Activated T-helper 1 cell treated with anti-CD3 and anti-CD28 coated beads, Interleukin-12 subunit alpha, Interleukin-12 subunit beta, Interleukin-2, Interleukin-4 antibody, amounts not matched to agents 30 ng/mL and 10 ng/mL and 1 ng/mL, durations not matched to agents 14 hours and 24 hours and 36 hours (primary cell): ENCODE measurements around the gene RAB25. TPM values are rescaled to one million over a fixed set of nuclear protein-coding genes. Genes with fewer than 3 reads are reported as not detected.
A peak's percentile ranks its signal among the peaks of the same experiment; 100 is the strongest.

Experiments
- DNase-seq: peaks from one replicate; pipeline ENCODE4 v3.0.0; 2021; ENCODE audit warnings: low spot score
- H3K27ac Mint-ChIP-seq: one replicate; pipeline ENCODE4 v1.8.0; 2021; ENCODE audit warnings: mild to moderate bottlenecking, mixed read lengths
- H3K27me3 Mint-ChIP-seq: one replicate; pipeline ENCODE4 v1.8.0; 2022; ENCODE audit warnings: mild to moderate bottlenecking, moderate library complexity, mixed read lengths; ENCODE audit not compliant: insufficient read depth
- H3K36me3 Mint-ChIP-seq: one replicate; pipeline ENCODE4 v1.8.0; 2021; ENCODE audit warnings: low read depth, mixed read lengths
- H3K4me1 Mint-ChIP-seq: one replicate; pipeline ENCODE4 v1.8.0; 2021; ENCODE audit warnings: low read depth, mixed read lengths
- H3K4me3 Mint-ChIP-seq: one replicate; pipeline ENCODE4 v1.8.0; 2021; ENCODE audit warnings: mild to moderate bottlenecking, moderate library complexity, mixed read lengths
- H3K9me3 Mint-ChIP-seq: one replicate; pipeline ENCODE4 v1.8.0; 2021; ENCODE audit warnings: mixed read lengths
- intact Hi-C: fragments of 100-400 bp; cut with micrococcal nuclease; formaldehyde crosslinking; loops from one replicate; pipeline ENCODE4 v1.15.1; 2024
- total RNA-seq: library from RNA; stranded (reverse); gene quantifications from 2 replicates; pipeline ENCODE4 v1.2.3, GENCODE V29; 2022

Gene RAB25
- total RNA-seq, 1 donor from 2014 or later = 0.18 TPM

DNA sequence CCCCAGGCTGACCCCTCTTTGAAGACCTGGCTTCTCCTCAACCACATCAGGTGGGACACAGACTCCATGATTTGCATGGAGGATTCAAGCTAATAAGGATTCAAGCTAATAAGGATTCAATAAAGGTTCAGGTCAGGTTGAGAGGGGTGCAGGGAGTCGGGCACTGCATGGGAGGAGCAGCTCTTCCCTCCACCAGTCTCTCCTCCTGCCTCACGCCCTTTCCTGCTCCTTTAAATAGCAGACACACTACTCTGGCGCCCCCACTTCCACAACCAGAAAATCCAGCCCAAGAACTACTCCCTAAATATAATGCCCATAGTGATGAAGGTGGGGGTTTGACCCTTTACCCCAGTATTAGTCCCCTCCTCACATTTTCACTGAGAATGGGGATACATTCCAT, 14.2 kb downstream of the RAB25 start:
- H3K27me3 Mint-ChIP-seq = peaks cover 37% of the 10 kb centered on the region
- H3K27ac Mint-ChIP-seq = no peak overlapping the region
- no peaks in the 10 kb centered on the region for H3K9me3 Mint-ChIP-seq
- H3K4me3 Mint-ChIP-seq = no peak overlapping the region
- no peak for DNase-seq
- intact Hi-C loops = no loop called here
- H3K36me3 Mint-ChIP-seq = no peaks in the 10 kb centered on the region
- peaks cover 5% of the 10 kb centered on the region for H3K4me1 Mint-ChIP-seq

- H3K27me3 Mint-ChIP-seq = peaks cover 43% of the 10 kb centered on the region
- H3K27ac Mint-ChIP-seq = no peak overlapping the region
- H3K4me3 Mint-ChIP-seq = no peak overlapping the region
- DNase-seq = no peak
- H3K9me3 Mint-ChIP-seq = no peaks in the 10 kb centered on the region
- intact Hi-C loops = no loop called here
- H3K36me3 Mint-ChIP-seq = no peaks in the 10 kb centered on the region
- peaks cover 5% of the 10 kb centered on the region for H3K4me1 Mint-ChIP-seq
Measured at GRCh38 chr1:156075775-156076204, 14.8 kb downstream of the RAB25 start.

DNA sequence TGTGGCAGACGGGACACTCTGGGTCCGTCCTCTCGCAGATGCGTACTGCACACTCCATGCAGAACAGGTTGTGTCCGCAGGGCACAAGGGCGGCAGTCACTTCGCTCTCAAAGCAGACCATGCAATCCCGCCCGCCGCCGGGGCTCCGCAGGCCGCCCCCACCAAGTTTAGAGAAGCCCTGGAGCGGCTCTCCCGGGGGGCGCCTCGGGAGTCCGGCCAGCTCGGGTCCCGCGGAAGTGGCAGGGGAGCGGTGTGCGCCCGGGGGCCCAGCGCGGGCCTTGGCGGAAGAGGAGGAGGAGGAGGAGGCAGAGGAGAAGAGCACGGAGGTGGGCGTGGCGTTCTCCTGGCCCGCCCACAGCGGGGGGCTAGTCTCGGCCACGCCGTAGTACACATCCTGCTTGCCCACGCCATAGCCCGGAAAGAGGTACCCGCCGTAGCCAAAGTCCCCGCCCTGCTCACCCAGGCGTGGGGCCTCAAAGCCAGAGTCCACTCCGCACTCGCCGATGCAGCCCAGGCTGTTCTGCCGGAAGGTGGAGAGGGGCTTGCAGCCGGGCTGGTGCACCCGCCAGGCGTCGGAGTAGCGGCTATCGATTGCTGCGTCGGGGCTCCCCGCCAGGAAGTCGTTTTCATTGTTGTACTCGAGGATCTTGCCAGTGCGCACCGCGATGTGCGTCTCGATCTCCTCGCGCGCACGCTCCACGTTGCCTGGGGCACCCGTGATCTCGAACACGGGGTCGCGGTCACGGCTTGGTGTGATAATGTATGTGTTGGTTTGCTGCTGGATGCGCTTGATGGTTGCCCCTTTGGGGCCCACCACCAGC, 15.9 kb downstream of the RAB25 start:
- DNase-seq = no peak
- intact Hi-C loops = no loop called here
- Mint-ChIP-seq H3K9me3 (no peaks in the 10 kb centered on the region), H3K4me1 (peaks cover 5% of the 10 kb centered on the region), H3K27ac (no peak overlapping the region), H3K4me3 (no peak overlapping the region), H3K36me3 (no peaks in the 10 kb centered on the region), H3K27me3 (peaks cover 46% of the 10 kb centered on the region)

GRCh38 chr1:156077430-156077760, 16.4 kb downstream of the RAB25 start:
- peaks cover 5% of the 10 kb centered on the region for H3K4me1 Mint-ChIP-seq

GRCh38 chr1:156078728-156079127, 17.8 kb downstream of the RAB25 start:
- Mint-ChIP-seq H3K27me3 (peaks cover 45% of the 10 kb centered on the region), H3K9me3 (no peaks in the 10 kb centered on the region), H3K36me3 (no peaks in the 10 kb centered on the region), H3K4me3 (no peak overlapping the region), H3K4me1 (peaks cover 5% of the 10 kb centered on the region), H3K27ac (peak overlapping the region; percentile 15)
- intact Hi-C loops = no loop called here
- no peak for DNase-seq

More at GRCh38 chr1:156077430-156077760, 16.4 kb downstream of the RAB25 start:
- Mint-ChIP-seq H3K36me3 (no peaks in the 10 kb centered on the region), H3K9me3 (no peaks in the 10 kb centered on the region), H3K27me3 (peaks cover 45% of the 10 kb centered on the region), H3K4me3 (no peak overlapping the region), H3K27ac (no peak overlapping the region)
- intact Hi-C loops = no loop called here
- no peak for DNase-seq

DNA sequence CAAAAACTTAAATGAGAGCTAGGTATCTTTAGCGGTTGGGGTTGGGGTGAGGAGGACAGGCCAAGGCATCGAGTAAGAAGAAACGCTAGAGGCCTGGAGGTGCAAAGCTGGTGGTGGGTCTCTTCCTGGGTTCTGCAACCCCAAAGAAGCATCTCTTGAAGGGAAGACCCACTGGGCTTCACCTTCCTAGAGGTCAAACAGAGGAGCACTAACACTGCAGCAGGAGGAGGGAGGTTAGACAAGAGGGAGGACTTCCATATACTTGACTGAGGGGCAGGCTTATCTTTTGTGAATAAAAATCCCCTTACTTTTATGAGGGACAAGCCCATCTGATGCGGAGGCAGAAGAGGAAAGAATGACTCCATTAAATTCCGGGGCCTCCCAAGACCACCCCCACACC, 18.8 kb downstream of the RAB25 start:
- intact Hi-C loops = no loop called here
- no peak for DNase-seq

DNA sequence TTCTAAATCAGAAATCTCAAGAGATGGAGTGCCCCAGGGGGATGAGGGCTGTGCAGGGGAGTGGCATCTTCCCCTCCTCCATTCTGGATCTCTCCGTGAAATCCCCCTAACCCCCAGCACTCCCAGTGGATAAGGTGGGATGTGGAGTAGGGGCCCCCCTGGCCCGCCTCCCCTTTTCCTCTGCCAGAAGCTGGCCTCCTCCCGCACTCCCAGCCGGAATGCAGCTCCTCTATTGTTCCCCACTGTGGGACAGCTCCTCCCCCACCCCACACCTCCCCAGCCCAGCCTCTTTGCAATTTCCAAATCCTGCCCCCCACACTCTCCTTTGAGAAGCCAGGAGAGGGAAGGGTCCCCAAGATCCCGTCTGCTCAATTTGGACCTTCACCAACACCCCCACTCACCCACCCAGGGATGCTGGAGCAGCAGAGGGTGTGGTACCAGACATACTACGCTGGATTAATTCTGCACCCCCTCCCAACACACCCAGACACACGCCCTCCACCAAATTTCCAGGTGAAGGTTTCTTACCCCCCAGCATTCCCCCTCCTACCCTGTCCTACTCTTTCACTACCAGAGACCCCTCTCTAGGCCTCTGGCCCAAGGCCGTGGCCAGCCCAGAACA, 19.4 kb downstream of the RAB25 start:
- intact Hi-C loops = no loop called here
- Mint-ChIP-seq H3K4me1 (peaks cover 10% of the 10 kb centered on the region), H3K36me3 (no peaks in the 10 kb centered on the region), H3K27me3 (peaks cover 58% of the 10 kb centered on the region), H3K4me3 (no peak overlapping the region), H3K9me3 (no peaks in the 10 kb centered on the region), H3K27ac (no peak overlapping the region)
- DNase-seq = no peak

More for the DNA sequence above, 18.8 kb downstream of the RAB25 start:
- Mint-ChIP-seq H3K9me3 (no peaks in the 10 kb centered on the region), H3K27me3 (peaks cover 55% of the 10 kb centered on the region), H3K27ac (no peak overlapping the region), H3K4me3 (peak overlapping the region; percentile 11), H3K36me3 (no peaks in the 10 kb centered on the region), H3K4me1 (peaks cover 10% of the 10 kb centered on the region)

DNA sequence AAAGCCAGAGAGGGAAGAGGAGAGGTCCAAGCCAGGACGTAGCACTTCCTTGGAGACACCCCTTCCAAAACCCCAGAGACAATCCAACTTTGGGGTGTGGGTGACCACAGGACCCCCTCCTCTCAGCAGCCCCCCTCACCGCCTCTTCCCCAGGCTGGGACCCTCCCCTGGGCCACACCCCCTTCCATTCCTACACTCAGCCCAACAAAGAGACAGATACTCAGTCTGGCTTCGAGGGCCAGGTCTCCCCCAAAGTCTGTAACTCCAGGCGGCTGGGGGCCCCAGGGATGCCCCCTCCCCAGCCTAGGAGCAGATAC, 19.9 kb downstream of the RAB25 start:
- no peaks in the 10 kb centered on the region for H3K36me3 Mint-ChIP-seq

DNA sequence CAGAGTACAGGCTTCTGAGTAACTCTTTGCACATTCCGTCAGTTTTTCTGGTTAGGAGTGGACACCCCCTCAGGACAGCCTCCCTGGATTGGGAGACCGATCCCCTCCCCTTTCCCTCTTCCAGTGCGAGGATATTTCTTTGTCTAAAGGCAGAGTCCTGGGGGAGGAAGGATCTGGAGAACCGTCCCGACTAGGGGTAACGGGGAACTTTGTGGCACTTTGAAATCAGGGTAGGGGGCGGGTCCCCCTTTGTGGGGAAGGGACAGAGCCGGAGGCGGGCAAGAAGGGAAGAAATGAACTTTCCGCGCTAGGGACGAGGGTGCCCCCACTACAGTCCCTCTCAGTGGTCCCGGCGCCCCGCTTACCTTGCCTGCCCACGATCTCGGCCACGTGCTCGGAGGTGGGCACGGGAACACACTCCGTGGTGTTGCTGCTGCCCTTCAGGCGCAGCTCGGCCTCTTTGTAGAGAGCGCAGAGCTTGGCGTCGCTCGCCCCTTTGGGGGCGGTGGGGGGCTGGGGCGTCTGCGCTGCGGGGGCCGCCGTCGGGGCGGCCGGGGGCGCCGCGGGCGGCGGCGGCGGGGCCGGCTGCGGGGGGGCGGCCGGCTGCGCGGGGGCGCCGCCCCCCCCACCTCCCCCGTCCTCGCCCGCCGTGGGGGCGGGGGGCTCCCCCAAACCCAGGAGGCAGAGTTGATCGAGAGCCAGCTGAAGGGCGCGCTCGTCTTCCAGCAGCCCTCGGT, 20.4 kb downstream of the RAB25 start:
- Mint-ChIP-seq H3K9me3 (no peaks in the 10 kb centered on the region), H3K27me3 (peaks cover 67% of the 10 kb centered on the region), H3K27ac (no peak overlapping the region), H3K4me1 (peaks cover 5% of the 10 kb centered on the region), H3K4me3 (peak overlapping the region; percentile 78), H3K36me3 (no peaks in the 10 kb centered on the region)
- intact Hi-C loops = no loop called here
- DNase-seq = no peak

More for the DNA sequence above, 19.9 kb downstream of the RAB25 start:
- intact Hi-C loops = no loop called here
- Mint-ChIP-seq H3K4me3 (peak overlapping the region; percentile 62), H3K4me1 (peaks cover 5% of the 10 kb centered on the region), H3K27me3 (peaks cover 61% of the 10 kb centered on the region), H3K9me3 (no peaks in the 10 kb centered on the region), H3K27ac (no peak overlapping the region)
- no peak for DNase-seq

DNA sequence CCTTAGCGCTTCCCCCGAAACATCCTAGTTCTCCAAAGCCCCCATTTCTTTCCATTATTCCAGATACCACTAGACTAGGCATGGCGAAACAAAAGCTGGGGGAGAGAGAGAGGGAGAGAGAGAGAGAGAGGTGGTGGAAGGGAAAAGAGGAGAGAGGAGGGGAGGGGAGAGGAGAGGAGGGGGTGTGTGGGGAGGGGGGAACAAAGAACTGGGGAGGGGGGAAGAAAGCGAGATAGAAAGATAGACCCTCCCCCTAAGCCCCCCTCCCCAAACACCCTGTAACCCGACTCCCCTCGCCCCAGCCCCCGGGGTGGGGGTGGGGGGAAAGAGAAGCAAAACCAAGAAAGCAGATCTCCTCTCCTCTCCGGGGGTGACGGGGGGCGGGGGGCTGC, 21.0 kb downstream of the RAB25 start:
- peak overlapping the region; percentile 78 for H3K4me3 Mint-ChIP-seq
- DNase-seq = no peak
- H3K36me3 Mint-ChIP-seq = no peaks in the 10 kb centered on the region
- peaks cover 71% of the 10 kb centered on the region for H3K27me3 Mint-ChIP-seq
- H3K9me3 Mint-ChIP-seq = no peaks in the 10 kb centered on the region
- no peak overlapping the region for H3K27ac Mint-ChIP-seq
- peaks cover 5% of the 10 kb centered on the region for H3K4me1 Mint-ChIP-seq
- intact Hi-C loops = loop anchor here (1.0 to 2.0 kb wide), 2 partner anchors 28 to 257 kb away; partner anchors contain the start of genes CCT3, LAMTOR2 and TSACC

DNA sequence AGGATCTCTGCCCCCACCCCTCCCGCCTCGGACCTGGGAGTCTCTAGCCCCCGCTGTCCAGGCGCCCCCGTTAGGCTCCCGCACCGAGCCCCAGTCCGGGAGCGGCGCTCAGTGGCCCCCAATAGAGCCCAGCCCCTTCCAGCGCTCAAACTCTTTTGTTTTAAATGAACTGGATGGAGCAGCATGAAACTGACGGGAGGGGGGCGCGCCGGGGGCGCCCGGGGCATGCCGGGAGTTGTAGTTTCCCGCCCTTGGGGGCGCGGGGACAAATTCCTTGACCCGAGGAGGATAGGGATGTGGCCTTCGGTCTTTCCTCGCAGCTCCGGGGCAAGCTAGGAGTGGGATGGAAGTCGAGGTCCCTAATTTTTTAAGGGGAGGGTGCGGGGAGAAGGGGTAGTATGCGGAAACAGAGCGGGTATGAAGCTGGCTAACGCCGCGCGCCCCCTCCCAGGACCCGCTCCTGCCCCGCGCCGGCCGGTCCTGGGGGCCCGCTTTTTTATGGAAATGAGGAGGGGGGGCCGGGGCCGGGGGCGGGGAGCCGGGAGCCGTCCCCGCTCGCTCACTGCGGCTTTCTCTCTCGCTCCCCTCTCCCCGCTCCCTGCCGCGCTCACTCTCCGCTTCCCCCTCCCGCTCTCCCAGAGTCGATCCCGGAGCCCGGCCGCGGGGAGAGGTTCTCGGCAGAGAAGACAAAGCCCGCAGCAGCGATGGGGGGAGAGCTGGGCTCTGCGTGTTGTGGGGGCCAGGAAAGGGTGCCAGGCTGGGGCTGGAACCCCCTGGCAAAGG, 21.5 kb downstream of the RAB25 start, which contains the start of gene MEX3A:
TSS of gene MEX3A (minus strand) at position 157 of the 783 bp plus-strand sequence. CDS start 467 bp downstream, outside the sequence.
- peak; percentile 42 for DNase-seq
- no peaks in the 10 kb centered on the region for H3K36me3 Mint-ChIP-seq
- peak within 1 kb of the TSS; percentile 82 for H3K4me3 Mint-ChIP-seq
- intact Hi-C loops = loop anchor here (1.0 to 2.0 kb wide), 2 partner anchors 28 to 256 kb away; partner anchors contain the start of genes CCT3, LAMTOR2 and TSACC
- peaks cover 76% of the 10 kb centered on the region for H3K27me3 Mint-ChIP-seq
- H3K9me3 Mint-ChIP-seq = no peaks in the 10 kb centered on the region
- H3K27ac Mint-ChIP-seq = no peak within 1 kb of the TSS
- peaks cover 5% of the 10 kb centered on the region for H3K4me1 Mint-ChIP-seq
